ENCODE data around the gene VPS45.

The VPS45 gene

DNA sequence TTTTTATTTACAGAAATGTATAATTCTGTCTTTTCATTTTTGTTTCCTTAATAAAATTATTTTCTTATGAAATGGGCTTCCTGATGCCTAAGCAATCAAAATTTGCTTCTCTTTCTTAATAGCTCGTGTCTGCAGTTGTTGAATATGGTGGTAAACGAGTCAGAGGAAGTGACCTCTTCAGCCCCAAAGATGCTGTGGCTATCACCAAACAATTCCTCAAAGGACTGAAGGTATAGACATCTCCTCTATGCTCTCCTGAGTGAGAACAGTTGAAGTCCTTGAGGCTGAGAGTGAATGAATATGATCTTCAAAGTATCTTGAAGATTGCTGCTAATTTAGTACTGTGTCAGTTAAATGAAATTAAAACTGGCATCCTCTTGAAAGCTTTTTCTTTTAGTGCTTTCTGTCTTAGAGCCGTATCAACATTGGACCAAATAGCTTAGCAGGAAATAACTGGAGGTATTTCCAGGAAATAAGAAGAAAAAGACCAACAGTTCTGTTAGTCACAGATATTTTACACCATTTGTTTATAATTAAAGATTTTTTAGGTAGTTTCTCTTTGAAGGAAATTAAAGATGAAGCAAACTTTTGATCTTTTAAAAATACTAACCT, 24.7 kb downstream of the VPS45 start:
- Mint-ChIP-seq H3K36me3 (peaks cover 33% of the 10 kb centered on the region), H3K4me3 (no peak overlapping the region), H3K4me1 (no peaks in the 10 kb centered on the region), H3K9me3 (no peaks in the 10 kb centered on the region), H3K27ac (no peak overlapping the region)
- ATAC-seq (peak; percentile 19), DNase-seq (ENCODE audit: low spot score in 2 of 2) (no peak)

DNA sequence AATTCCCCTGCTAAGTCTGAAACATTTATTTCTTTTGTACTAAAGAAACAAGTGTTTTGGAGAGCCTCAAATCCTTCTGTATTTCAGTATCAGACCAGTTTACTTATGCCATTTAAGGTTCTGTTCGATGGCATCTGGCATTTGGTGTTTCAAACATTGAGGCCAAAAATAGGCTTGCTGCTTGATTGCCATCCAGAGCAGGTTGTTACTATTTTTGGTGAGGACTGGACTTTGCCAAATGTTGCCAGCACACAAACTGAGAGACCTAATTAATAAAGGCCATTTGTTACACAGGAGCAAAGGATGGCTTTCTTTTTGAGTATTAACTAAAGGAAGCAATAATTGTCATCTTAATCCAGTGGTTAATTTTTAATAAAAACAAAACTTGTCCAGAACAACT, 26.2 kb downstream of the VPS45 start:
- Mint-ChIP-seq H3K9me3 (no peaks in the 10 kb centered on the region), H3K36me3 (peaks cover 27% of the 10 kb centered on the region), H3K4me3 (no peak overlapping the region), H3K27ac (no peak overlapping the region), H3K4me1 (no peaks in the 10 kb centered on the region)
- DNase-seq (ENCODE audit: low spot score in 2 of 2), result no peak
- no peak for ATAC-seq

DNA sequence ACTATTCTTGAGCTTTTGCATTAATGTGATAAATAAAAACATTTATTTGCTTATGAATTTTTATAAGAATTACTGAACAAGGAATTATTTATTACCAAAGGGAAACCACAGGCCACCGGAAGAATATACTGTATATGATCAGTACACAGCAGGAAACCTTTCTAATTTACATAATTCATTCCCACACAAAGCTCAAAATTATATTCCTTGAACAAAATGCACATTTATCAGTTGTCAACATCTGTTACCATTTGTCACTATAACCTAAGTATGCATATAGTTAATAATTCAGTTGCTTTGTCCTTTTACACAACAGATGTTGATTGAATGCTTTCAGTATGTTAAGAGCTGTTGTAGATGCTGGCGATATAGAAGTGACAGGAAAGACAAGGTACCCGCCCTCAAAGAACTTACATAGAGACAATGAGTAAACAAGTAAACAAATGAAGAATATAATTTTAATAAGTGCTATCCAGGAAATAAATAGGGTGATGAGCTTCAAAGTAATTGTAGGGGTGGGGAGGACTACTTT, 27.2 kb downstream of the VPS45 start:
- no peak overlapping the region for H3K4me3 Mint-ChIP-seq
- H3K27ac Mint-ChIP-seq, result no peak overlapping the region
- no peak for ATAC-seq
- H3K4me1 Mint-ChIP-seq, result no peaks in the 10 kb centered on the region
- no peaks in the 10 kb centered on the region for H3K9me3 Mint-ChIP-seq
- H3K36me3 Mint-ChIP-seq, result peaks cover 34% of the 10 kb centered on the region
- DNase-seq (ENCODE audit: low spot score in 2 of 2), result no peak

DNA sequence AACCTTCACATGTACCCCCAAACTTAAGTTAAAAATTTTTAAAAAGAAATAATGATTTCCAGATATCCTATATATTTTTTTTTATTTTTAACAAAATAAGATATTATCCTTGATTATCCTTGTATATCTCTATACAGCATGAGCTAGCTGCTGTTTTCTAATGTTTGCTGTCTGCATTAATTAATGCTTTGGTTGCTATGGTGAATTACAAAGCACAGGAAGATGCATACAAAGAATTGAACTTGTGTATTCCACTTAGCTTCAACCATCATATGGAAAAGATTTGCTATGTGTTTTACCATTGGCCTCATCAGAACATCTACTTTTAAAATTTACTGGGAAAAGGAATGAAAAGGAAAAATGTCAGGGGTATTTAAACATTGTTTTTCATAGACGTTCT, 35.4 kb downstream of the VPS45 start:
- H3K9me3 Mint-ChIP-seq, result no peaks in the 10 kb centered on the region
- ATAC-seq, result no peak
- DNase-seq (ENCODE audit: low spot score in 2 of 2), result no peak
- H3K4me1 Mint-ChIP-seq, result peaks cover 22% of the 10 kb centered on the region
- no peak overlapping the region for H3K27ac Mint-ChIP-seq
- H3K36me3 Mint-ChIP-seq, result peaks cover 16% of the 10 kb centered on the region
- no peak overlapping the region for H3K4me3 Mint-ChIP-seq

DNA sequence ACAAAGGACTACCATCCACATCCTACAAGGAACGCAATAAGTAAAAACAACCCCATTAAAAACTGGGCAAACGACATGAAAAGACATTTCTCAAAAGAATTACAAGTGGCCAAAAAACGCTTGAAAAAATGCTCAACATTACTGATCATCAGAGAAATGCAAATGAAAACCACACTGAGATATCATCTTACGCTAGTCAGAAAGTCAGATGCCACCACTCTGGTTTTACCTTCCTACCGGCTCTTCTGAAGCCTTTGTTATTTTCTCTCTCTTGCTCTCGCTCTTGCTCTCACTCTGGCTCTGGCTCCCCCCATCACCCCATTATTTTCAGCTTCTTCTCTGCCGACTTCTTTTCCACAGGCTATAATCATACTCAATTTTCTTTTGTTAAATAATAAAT, 38.8 kb downstream of the VPS45 start:
- H3K36me3 Mint-ChIP-seq, result peaks cover 1% of the 10 kb centered on the region
- DNase-seq (ENCODE audit: low spot score in 2 of 2), result no peak
- peak overlapping the region; percentile 4 for H3K4me3 Mint-ChIP-seq
- peak overlapping the region; percentile 0 for H3K27ac Mint-ChIP-seq
- peak; percentile 80 for ATAC-seq
- H3K9me3 Mint-ChIP-seq, result no peaks in the 10 kb centered on the region
- H3K4me1 Mint-ChIP-seq, result peaks cover 46% of the 10 kb centered on the region

DNA sequence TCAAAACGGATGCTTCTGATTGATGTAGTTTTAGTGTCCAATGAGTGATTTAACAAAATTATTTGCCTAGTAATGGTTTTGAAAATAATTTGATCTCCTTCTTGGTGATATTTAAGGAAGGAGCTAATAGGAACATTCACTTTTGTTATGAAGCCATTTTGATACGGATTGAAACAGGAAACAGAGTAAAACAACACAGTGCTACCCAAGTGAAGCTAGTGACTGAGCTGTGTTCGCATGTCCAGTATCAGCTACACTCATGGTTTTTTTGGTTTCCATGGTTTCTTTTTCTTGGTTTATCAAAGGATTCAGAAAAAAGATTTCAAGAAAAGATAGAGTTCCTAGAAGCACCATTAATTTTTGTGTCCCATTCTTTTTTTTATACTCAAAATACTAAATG, 42.0 kb downstream of the VPS45 start:
- Mint-ChIP-seq H3K4me1 (peaks cover 48% of the 10 kb centered on the region), H3K9me3 (no peaks in the 10 kb centered on the region), H3K36me3 (no peaks in the 10 kb centered on the region), H3K27ac (peak overlapping the region; percentile 81), H3K4me3 (peak overlapping the region; percentile 57)
- ATAC-seq (peak; percentile 71), DNase-seq (ENCODE audit: low spot score in 2 of 2) (no peak)

DNA sequence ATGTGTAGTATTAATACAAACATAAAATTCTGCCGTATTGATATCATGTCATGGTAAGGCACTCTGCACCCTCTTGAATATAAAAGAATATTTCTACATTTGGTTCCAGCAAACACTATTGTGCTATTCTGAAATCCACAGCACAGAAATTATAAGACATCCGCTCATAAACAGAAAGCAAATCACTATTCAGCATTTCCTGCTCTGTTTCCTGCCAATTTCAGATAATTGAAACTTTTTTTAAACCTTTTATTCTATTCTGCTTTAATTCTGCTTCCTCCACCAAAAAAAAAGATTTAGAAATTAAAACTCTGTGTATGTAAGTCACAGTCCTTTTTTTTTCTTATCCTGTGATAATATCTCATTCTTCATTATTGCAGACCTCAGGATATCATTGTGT, 42.5 kb downstream of the VPS45 start:
- Mint-ChIP-seq H3K36me3 (peaks cover 2% of the 10 kb centered on the region), H3K9me3 (peaks cover 2% of the 10 kb centered on the region), H3K27ac (peak overlapping the region; percentile 81), H3K4me3 (peak overlapping the region; percentile 57), H3K4me1 (peaks cover 48% of the 10 kb centered on the region)
- ATAC-seq (no peak), DNase-seq (ENCODE audit: low spot score in 2 of 2) (no peak)

DNA sequence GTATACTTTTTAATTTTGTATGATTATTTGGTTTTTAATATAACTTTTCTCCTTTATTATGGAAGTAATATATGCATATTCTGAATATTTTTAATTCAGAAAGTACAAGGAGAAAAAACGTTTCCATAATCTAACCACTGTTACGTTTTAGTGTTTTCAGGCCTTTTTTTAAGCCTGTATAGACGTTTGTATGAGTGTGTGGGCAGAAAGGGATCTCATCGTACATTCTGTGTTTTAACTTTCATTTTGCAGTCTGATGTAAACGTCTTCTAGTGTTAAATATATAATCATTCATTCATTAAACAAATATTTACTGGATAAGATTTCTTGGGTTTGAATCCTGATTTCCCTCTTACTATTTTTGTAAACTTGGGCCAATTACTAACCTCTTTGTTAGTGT, 44.1 kb downstream of the VPS45 start:
- DNase-seq (ENCODE audit: low spot score in 2 of 2), result no peak
- peak overlapping the region; percentile 81 for H3K27ac Mint-ChIP-seq
- no peak for ATAC-seq
- H3K4me3 Mint-ChIP-seq, result peak overlapping the region; percentile 57
- H3K4me1 Mint-ChIP-seq, result peaks cover 40% of the 10 kb centered on the region
- peaks cover 5% of the 10 kb centered on the region for H3K9me3 Mint-ChIP-seq
- peaks cover 6% of the 10 kb centered on the region for H3K36me3 Mint-ChIP-seq

DNA sequence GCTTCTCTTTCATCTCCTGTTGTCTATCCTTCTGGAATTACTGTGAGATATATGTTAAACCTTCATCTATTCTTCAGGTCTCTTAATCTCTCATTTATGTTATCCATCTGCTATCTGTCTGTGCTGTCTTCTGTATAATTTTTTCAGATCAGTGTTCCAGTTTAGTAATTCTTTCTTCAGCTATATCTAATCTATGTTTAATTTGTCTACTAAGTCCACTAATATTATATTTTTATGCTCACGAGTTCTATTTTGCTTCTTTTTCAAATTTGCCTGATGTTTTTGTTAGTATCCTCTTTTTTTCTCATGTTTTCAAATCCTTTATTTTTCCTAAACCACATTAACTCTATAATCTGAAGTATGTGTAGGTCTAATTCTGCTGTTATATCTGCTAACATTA, 47.5 kb downstream of the VPS45 start:
- Mint-ChIP-seq H3K4me1 (peaks cover 14% of the 10 kb centered on the region), H3K9me3 (peaks cover 5% of the 10 kb centered on the region), H3K4me3 (no peak overlapping the region), H3K36me3 (peaks cover 6% of the 10 kb centered on the region), H3K27ac (no peak overlapping the region)
- ATAC-seq, result no peak
- DNase-seq (ENCODE audit: low spot score in 2 of 2), result no peak

DNA sequence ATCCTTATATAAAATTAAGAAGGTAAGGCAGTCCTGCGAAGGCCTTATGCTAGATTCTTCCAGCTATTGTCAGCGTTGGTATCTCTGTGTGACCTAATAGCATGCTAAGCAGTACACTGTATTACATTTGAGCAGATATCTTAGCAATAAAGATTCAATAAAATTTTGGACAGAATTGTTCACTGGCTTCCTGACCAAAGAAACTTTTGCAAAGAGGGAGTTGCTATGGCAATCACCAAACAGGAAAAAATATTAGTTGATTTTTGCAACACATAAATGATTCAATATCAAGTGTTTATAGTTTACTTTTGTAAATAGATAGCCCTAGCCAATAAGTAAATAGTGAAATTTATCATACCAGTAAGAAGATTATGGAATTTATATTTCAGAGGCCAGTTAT, 51.1 kb downstream of the VPS45 start:
- H3K4me1 Mint-ChIP-seq, result peaks cover 10% of the 10 kb centered on the region
- peaks cover 5% of the 10 kb centered on the region for H3K9me3 Mint-ChIP-seq
- peaks cover 6% of the 10 kb centered on the region for H3K36me3 Mint-ChIP-seq
- no peak for ATAC-seq
- H3K27ac Mint-ChIP-seq, result no peak overlapping the region
- no peak overlapping the region for H3K4me3 Mint-ChIP-seq
- no peak for DNase-seq (ENCODE audit: low spot score in 2 of 2)

DNA sequence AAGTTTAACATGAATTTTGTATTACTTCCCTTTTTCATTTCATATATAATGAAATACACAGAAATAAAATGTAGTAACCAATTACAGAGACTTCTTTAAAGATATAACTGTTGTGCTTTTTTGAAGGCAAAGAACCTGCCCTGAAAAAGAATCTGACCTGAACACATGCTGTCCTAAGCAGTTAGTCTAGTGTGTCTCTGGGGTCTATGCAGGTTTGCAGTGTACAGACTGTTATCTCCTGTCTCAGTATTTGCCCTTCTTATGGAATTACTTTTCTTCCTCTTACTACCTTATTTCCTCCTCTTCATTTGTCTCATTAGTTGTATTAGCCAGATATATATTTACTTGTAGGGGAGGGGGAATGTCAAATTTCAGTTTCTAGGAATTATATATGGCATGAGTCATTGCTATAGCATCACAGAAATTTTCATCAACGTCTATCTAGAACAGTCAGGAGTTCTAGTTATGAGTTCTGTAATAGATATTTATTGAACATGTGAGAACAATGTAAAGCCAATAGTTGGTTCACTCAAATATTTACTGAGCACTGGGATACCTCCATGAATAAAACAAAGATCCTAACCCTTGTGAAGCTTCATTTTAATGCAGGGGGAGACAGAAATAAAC, 53.8 kb downstream of the VPS45 start:
- H3K27ac Mint-ChIP-seq, result peak overlapping the region; percentile 56

DNA sequence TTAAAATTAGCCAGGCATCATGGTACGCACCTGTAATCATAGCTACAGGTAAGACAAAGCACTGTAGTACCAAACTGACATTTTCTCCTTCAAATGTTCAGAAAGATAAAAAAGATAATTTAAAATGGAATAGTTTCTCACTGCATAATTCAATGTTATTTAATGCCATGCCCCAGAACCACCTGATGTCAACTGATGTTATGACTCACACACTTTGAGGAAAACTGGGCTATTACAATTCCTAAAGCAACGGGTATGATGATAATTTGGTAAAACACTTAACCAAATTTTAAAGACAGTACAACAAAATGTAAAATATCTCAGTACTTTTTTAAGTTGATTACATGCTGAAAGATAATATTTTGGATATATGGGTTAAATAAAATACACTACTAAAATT, 59.2 kb downstream of the VPS45 start:
- no peak for ATAC-seq
- DNase-seq (ENCODE audit: low spot score in 2 of 2), result no peak
- no peaks in the 10 kb centered on the region for H3K9me3 Mint-ChIP-seq
- no peak overlapping the region for H3K27ac Mint-ChIP-seq
- peaks cover 11% of the 10 kb centered on the region for H3K4me1 Mint-ChIP-seq
- H3K36me3 Mint-ChIP-seq, result peaks cover 10% of the 10 kb centered on the region
- no peak overlapping the region for H3K4me3 Mint-ChIP-seq

More for the DNA sequence above, 53.8 kb downstream of the VPS45 start:
- Mint-ChIP-seq H3K9me3 (no peaks in the 10 kb centered on the region), H3K36me3 (no peaks in the 10 kb centered on the region), H3K4me1 (peaks cover 10% of the 10 kb centered on the region), H3K4me3 (no peak overlapping the region)
- DNase-seq (ENCODE audit: low spot score in 2 of 2) (no peak), ATAC-seq (no peak)

DNA sequence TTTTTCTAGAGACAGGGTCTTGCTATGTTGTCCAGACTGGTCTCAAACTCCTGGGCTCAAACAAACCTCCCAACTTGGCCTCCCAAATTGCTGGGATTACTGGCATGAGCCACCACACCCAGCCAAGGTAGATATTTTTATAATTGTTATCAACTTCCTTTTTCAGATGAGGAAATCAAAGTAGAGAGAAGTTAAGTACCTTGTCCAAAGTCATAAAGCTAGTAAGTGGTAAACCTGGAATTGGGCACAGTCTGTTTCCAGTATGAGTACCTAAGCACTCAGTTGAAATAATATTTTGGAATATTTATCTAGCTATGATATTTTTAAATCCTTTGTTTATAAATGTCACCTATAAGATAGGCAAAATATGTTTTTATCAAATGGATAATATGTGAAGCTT, 59.9 kb downstream of the VPS45 start:
- H3K4me1 Mint-ChIP-seq, result peaks cover 6% of the 10 kb centered on the region
- no peaks in the 10 kb centered on the region for H3K9me3 Mint-ChIP-seq
- peak overlapping the region; percentile 69 for H3K27ac Mint-ChIP-seq
- no peak for DNase-seq (ENCODE audit: low spot score in 2 of 2)
- no peak for ATAC-seq
- H3K4me3 Mint-ChIP-seq, result no peak overlapping the region
- peaks cover 10% of the 10 kb centered on the region for H3K36me3 Mint-ChIP-seq

DNA sequence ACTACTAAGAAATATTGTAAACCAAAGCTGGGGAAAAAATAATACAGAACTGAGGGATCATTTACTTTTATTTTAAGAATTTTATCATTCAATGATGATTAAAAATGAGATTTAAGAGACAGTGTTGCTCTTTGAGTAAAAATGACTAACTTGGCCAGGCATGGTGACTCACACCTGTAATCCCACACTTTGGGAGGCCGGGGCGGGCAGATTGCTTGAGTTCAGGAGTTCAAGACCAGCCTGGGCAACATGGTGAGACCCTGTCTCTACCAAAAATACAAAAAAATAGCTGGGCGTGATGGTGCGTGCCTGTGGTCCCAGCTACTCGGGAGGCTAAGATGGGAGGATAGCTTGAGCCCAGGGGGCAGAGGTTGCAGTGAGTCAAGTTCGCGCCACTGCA, 60.3 kb downstream of the VPS45 start:
- no peaks in the 10 kb centered on the region for H3K9me3 Mint-ChIP-seq
- H3K4me3 Mint-ChIP-seq, result no peak overlapping the region
- peak in 1 of 2 donors; percentile 14 for DNase-seq (ENCODE audit: low spot score in 2 of 2)
- peaks cover 10% of the 10 kb centered on the region for H3K36me3 Mint-ChIP-seq
- peak overlapping the region; percentile 69 for H3K27ac Mint-ChIP-seq
- peaks cover 6% of the 10 kb centered on the region for H3K4me1 Mint-ChIP-seq
- peak; percentile 80 for ATAC-seq

DNA sequence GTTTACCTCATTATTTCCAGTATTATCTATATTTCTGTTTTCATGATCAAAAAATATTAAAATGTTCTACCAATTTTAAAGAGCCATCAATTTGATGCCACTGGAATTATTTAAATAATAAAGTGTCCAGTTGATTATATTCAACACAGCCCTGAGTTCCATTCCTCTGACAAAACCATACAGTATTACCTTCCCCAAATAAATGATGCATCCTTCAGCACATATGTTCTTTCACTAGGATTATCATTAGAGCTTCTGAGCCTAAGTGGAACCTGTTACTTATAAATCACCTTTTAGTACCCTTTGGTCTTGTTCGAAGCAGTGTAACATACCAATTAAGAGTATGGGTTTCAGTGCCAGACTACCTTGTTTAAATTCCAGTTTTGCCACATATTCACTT, 64.8 kb downstream of the VPS45 start:
- peaks cover 6% of the 10 kb centered on the region for H3K4me1 Mint-ChIP-seq
- no peak overlapping the region for H3K27ac Mint-ChIP-seq
- H3K9me3 Mint-ChIP-seq, result no peaks in the 10 kb centered on the region
- no peak for DNase-seq (ENCODE audit: low spot score in 2 of 2)
- no peak for ATAC-seq
- no peak overlapping the region for H3K4me3 Mint-ChIP-seq
- peaks cover 10% of the 10 kb centered on the region for H3K36me3 Mint-ChIP-seq

DNA sequence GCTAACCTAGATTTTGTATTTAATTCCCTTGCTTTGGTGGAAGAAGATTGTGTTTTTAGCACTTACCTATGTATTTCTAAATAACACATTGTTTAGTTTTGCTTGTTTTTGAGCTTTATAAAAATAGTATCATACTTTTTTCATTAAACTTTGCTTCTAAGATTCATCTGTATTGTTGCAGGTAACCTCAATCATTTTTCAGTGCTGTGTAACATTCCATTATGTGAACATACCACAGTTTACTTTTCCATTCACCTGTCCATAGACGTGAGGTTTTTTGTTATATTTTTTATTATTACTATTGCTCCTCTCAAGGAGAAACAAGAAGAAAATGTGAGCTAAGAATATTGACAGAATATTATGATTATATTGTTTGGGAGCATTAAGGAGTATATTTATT, 67.0 kb downstream of the VPS45 start:
- Mint-ChIP-seq H3K9me3 (no peaks in the 10 kb centered on the region), H3K36me3 (peaks cover 3% of the 10 kb centered on the region), H3K4me3 (no peak overlapping the region), H3K4me1 (no peaks in the 10 kb centered on the region), H3K27ac (no peak overlapping the region)
- ATAC-seq (no peak), DNase-seq (ENCODE audit: low spot score in 2 of 2) (no peak)
